Immature natural killer cell (primary cell): ENCODE results near the gene SRSF9. TPM values are rescaled to one million over a fixed set of nuclear protein-coding genes. Genes with fewer than 3 reads are reported as not detected.
A peak's percentile ranks its signal among the peaks of the same experiment; 100 is the strongest.

Source experiments
- DNase-seq, 3 donors: peaks; one replicate each; pipeline ENCODE4 v3.0.0; 2022; ENCODE audit warnings: mixed read lengths in 1 of 3
- H3K27ac Mint-ChIP-seq, 6 donors: one replicate each; pipeline ENCODE4 v1.8.0; 2020; ENCODE audit warnings: mixed read lengths in 6 of 6, mild to moderate bottlenecking in 5 of 6, inconsistent platforms in 4 of 6, moderate library complexity in 3 of 6
- H3K27me3 Mint-ChIP-seq, 3 donors: one replicate each; pipeline ENCODE4 v1.8.0; 2020 to 2021; ENCODE audit warnings: low read depth in 3 of 3, mild to moderate bottlenecking in 3 of 3, mixed read lengths in 3 of 3, moderate library complexity in 3 of 3, inconsistent platforms in 1 of 3
- H3K36me3 Mint-ChIP-seq, 3 donors: one replicate each; pipeline ENCODE4 v1.8.0; 2020; ENCODE audit warnings: mixed read lengths in 3 of 3, inconsistent platforms in 2 of 3, mild to moderate bottlenecking in 2 of 3
- H3K4me1 Mint-ChIP-seq, 2 donors: one replicate each; pipeline ENCODE4 v1.8.0; 2020; ENCODE audit warnings: inconsistent platforms in 2 of 2, mild to moderate bottlenecking in 2 of 2, mixed read lengths in 2 of 2, moderate library complexity in 1 of 2
- H3K4me3 Mint-ChIP-seq, 5 donors: one replicate each; pipeline ENCODE4 v1.8.0; 2020; ENCODE audit warnings: mild to moderate bottlenecking in 5 of 5, mixed read lengths in 5 of 5, inconsistent platforms in 3 of 5, moderate library complexity in 3 of 5
- H3K9me3 Mint-ChIP-seq, 6 donors: one replicate each; pipeline ENCODE4 v1.8.0; 2020; ENCODE audit warnings: mild to moderate bottlenecking in 6 of 6, mixed read lengths in 6 of 6, inconsistent platforms in 4 of 6, moderate library complexity in 3 of 6
- polyA plus RNA-seq, 3 donors: library from polyadenylated mRNA; unstranded; fragments of 300-500 nt; fragmentation: Illumina TruSeq; gene quantifications; one replicate each; pipeline ENCODE4 v1.2.3, GENCODE V29; 2021

The SRSF9 gene
- polyA plus RNA-seq, 3 donors from 2014 or later, result 221 to 292 (median 271) TPM

DNA sequence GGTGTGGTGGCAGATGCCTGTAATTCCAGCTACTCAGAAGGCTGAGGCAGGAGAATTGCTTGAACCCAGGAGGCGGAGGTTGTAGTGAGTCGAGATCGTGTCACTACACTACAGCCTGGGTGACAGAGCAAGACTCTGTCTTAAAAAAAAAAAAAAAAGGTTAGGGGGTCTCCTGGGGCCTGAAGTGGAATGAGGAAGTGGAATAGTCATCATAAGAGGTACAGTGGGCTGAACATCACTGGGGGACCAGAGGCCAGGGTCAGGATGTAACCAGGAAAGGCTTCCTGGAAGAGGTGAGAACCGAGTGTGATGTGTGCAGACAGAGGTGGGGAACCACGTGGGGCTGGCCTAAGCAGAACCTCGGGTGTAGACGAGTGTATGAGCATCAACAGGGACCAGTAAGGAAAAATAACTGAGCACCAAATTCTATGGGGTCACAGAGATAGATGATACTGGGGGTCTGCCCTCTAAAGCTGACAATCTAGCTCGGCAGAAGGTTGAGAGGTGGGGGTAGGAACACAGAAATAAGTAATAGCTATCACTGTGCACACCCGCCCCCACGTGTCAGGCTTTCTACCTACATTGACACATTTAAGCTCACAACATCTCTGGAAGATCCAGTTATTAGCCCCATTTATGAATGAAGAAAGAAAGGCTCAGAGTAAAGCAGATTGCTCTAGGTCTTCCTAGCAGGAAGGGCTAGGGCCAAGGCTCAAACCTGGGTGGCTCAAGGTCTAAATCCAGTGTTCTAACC, 36.6 kb downstream of the SRSF9 start:
- Mint-ChIP-seq H3K4me3 (no peak overlapping the region), H3K9me3 (no peaks in the 10 kb centered on the region), H3K27me3 (peaks cover 7 to 12% (median 9%) of the 10 kb centered on the region in 3 donors), H3K36me3 (no peaks in the 10 kb centered on the region), H3K4me1 (peaks cover 8 to 9% of the 10 kb centered on the region in 2 donors), H3K27ac (no peak overlapping the region)
- no peak for DNase-seq

GRCh38 chr12:120429368-120429767, 40.2 kb downstream of the SRSF9 start:
- H3K36me3 Mint-ChIP-seq, result no peaks in the 10 kb centered on the region
- no peak overlapping the region for H3K27ac Mint-ChIP-seq
- DNase-seq, result no peak
- H3K4me3 Mint-ChIP-seq, result no peak overlapping the region
- H3K27me3 Mint-ChIP-seq, result peaks cover 5 to 9% (median 6%) of the 10 kb centered on the region in 3 donors
- no peaks in the 10 kb centered on the region for H3K9me3 Mint-ChIP-seq
- peaks cover 0 to 2% of the 10 kb centered on the region in 2 donors for H3K4me1 Mint-ChIP-seq

GRCh38 chr12:120428597-120429229, 40.8 kb downstream of the SRSF9 start:
- no peaks in the 10 kb centered on the region for H3K9me3 Mint-ChIP-seq
- no peaks in the 10 kb centered on the region for H3K36me3 Mint-ChIP-seq
- H3K27me3 Mint-ChIP-seq, result peaks cover 5 to 6% (median 5%) of the 10 kb centered on the region in 3 donors
- H3K4me3 Mint-ChIP-seq, result no peak overlapping the region
- no peak overlapping the region for H3K27ac Mint-ChIP-seq
- H3K4me1 Mint-ChIP-seq, result peaks cover 0 to 2% of the 10 kb centered on the region in 2 donors
- no peak for DNase-seq

DNA sequence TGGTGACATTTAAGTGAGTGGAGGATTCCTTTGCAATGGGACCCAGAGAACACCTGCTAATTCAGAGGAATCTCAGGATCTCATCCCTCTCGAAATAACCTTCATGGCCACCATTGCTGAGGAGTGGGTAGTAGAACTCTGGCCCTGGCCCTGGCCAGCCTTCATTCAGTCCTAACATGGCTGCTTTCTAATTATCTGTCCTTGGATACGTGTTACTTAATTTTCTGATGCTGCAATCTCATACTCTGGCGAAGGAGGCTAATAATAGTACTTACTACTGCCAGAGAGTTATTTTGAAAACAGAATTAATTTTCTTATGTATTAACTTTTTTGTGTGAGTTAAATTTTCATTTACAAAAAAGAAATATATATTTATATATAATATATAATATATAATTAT, 43.8 kb downstream of the SRSF9 start:
- no peak overlapping the region for H3K27ac Mint-ChIP-seq
- no peaks in the 10 kb centered on the region for H3K36me3 Mint-ChIP-seq
- H3K27me3 Mint-ChIP-seq, result peaks cover 2 to 5% (median 5%) of the 10 kb centered on the region in 3 donors
- H3K4me3 Mint-ChIP-seq, result no peak overlapping the region
- peaks cover 0 to 2% of the 10 kb centered on the region in 2 donors for H3K4me1 Mint-ChIP-seq
- H3K9me3 Mint-ChIP-seq, result no peaks in the 10 kb centered on the region
- DNase-seq, result no peak

GRCh38 chr12:120422892-120423456, 46.6 kb downstream of the SRSF9 start:
- Mint-ChIP-seq H3K4me3 (peak overlapping the region in 1 of 5 donors; percentile 12), H3K36me3 (no peaks in the 10 kb centered on the region), H3K27ac (no peak overlapping the region), H3K9me3 (no peaks in the 10 kb centered on the region), H3K27me3 (peaks cover 0 to 4% (median 2%) of the 10 kb centered on the region in 3 donors), H3K4me1 (no peaks in the 10 kb centered on the region)
- no peak for DNase-seq

- Mint-ChIP-seq H3K36me3 (no peaks in the 10 kb centered on the region), H3K4me3 (no peak overlapping the region), H3K4me1 (no peaks in the 10 kb centered on the region), H3K9me3 (no peaks in the 10 kb centered on the region), H3K27ac (no peak overlapping the region), H3K27me3 (no peaks in the 10 kb centered on the region)
- DNase-seq, result no peak
Measured at GRCh38 chr12:120421701-120422100, 47.8 kb downstream of the SRSF9 start.

GRCh38 chr12:120417917-120418580, 51.5 kb downstream of the SRSF9 start:
- no peak overlapping the region for H3K4me3 Mint-ChIP-seq
- H3K27ac Mint-ChIP-seq, result no peak overlapping the region
- no peak for DNase-seq
- peaks cover 0 to 1% (median 0%) of the 10 kb centered on the region in 3 donors for H3K27me3 Mint-ChIP-seq
- H3K36me3 Mint-ChIP-seq, result no peaks in the 10 kb centered on the region
- H3K9me3 Mint-ChIP-seq, result no peaks in the 10 kb centered on the region
- H3K4me1 Mint-ChIP-seq, result no peaks in the 10 kb centered on the region

DNA sequence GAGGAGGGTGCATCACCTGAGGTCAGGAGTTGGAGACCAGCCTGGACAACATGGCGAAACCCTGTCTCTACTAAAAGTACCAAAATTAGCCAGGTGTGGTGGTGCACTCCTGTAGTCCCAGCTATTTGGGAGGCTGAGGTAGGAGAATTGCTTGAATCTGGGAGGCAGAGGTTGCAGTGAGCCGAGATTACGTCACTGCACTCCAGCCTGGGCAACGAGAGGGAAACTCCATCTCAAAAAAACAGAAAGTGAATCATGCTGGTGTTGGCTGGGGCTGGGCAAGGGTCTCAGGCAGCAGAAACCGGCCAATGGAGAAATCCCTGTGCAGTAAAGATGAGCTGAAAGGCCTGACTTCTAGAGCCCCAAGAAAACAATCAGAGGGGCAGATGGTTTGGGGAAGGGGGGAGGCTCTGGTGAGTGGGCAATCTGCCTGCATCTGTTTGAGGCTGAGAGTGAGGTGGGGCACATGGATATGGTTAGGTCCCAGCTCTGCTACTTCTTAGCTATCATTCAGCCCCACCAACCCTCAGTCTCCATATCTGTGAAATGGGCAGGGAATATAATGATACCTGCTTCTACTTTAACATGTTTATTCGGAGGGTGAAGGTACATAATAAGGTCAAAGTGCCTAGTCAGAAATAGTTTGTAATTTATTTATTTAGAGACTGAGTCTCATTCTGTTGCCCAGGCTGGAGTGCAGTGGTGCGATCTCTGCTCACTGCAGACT, 52.9 kb downstream of the SRSF9 start:
- no peak for DNase-seq
- peaks cover 0 to 1% (median 0%) of the 10 kb centered on the region in 3 donors for H3K27me3 Mint-ChIP-seq

DNA sequence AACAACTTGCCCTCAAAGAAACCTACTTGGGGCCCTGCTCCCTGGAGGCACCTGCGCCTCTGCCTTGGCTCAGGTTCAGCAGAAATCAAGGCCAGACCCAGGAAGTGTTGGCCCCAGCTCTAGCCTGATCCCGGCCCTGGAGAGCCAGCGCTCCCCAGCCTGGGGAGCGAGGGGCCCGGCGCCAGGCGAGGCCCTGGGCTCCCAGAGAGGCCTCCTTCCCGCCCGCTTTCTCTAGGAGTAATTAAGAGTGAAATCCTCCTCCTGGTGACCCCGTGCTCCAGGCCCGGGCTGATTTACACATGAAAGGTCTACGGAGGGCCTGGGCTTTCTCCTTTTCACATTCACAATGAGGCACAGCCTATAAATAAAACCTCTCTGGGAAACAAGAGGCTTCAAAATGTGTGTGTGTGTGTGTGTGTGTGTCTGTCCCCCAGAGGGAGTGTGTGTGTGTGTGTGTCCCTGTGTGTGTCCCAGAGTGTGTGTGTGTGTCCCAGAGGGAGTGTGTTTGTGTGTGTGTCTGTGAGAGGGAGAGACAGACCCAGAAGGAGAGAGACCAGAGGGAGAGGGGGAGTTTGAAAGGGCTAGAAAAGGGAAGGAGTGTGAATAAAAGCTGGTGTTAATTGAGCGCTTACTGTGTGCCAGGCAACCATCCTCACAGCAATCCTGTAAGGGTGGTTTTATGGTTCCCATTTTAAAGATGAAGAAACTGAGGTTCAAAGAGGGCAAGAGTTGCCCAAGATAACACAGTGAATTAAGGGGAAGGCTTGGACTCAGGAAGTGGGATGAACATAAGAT, 55.5 kb downstream of the SRSF9 start:
- no peaks in the 10 kb centered on the region for H3K9me3 Mint-ChIP-seq
- no peak overlapping the region for H3K27ac Mint-ChIP-seq
- no peak overlapping the region for H3K4me3 Mint-ChIP-seq
- DNase-seq, result no peak
- H3K4me1 Mint-ChIP-seq, result no peaks in the 10 kb centered on the region
- peaks cover 0 to 1% (median 0%) of the 10 kb centered on the region in 3 donors for H3K27me3 Mint-ChIP-seq
- H3K36me3 Mint-ChIP-seq, result no peaks in the 10 kb centered on the region

More for the DNA sequence above, 52.9 kb downstream of the SRSF9 start:
- Mint-ChIP-seq H3K4me1 (no peaks in the 10 kb centered on the region), H3K9me3 (no peaks in the 10 kb centered on the region), H3K27ac (no peak overlapping the region), H3K4me3 (no peak overlapping the region), H3K36me3 (no peaks in the 10 kb centered on the region)

DNA sequence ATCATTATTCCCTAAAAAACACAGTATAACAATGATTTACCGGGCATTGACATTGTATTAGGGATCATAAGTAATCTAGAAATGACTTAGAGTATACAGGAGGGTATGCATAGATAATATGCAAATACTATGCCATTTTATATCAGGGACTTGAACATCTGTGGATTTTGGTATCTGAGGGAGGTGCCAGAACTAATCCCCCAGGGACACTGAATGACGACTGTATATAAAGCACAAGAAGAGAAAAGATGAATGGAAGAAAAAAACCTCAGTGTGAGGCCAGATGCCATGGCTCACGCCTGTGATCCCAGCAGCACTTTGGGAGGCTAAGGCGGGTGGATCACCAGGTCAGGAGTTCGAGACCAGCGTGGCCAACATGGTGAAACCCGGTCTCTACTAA, 57.1 kb downstream of the SRSF9 start:
- Mint-ChIP-seq H3K4me3 (no peak overlapping the region), H3K36me3 (no peaks in the 10 kb centered on the region), H3K9me3 (no peaks in the 10 kb centered on the region), H3K4me1 (no peaks in the 10 kb centered on the region), H3K27me3 (peaks cover 0 to 1% (median 0%) of the 10 kb centered on the region in 3 donors), H3K27ac (no peak overlapping the region)
- no peak for DNase-seq
